Smooth muscle cell (in vitro differentiated cells): ENCODE results near the gene PTDSS2. TPM values are rescaled to one million over a fixed set of nuclear protein-coding genes. Genes with fewer than 3 reads are reported as not detected.
"Not testable (repeated sequence)": the region's sequence is repeated elsewhere in the genome, so short reads cannot be mapped to it uniquely, and the experiment has no call there.

ENCODE experiments used
- DNase-seq: peaks from one replicate; lab custom pipeline; 2025; ENCODE audit not compliant: unreplicated experiment; lab: John Stamatoyannopoulos, UW
- H2AFZ ChIP-seq: fragments of 200-600 bp; sonication (generic); 2 replicates; pipeline ENCODE4 v1.6.0; 2016; ENCODE audit warnings: antibody characterized with exemption, low read depth, mild to moderate bottlenecking
- H3F3A ChIP-seq: fragments of 200-600 bp; sonication (generic); 2 replicates; pipeline ENCODE4 v1.6.0; 2017; ENCODE audit warnings: antibody characterized with exemption, low read depth
- H3K27ac ChIP-seq: fragments of 200-600 bp; sonication (generic); 2 replicates; pipeline ENCODE4 v1.5.1; 2016; ENCODE audit warnings: low read depth, mild to moderate bottlenecking
- H3K27me3 ChIP-seq: fragments of 200-600 bp; sonication (generic); 2 replicates; pipeline ENCODE4 v1.6.1; 2016; ENCODE audit warnings: low read depth, mild to moderate bottlenecking
- H3K36me3 ChIP-seq: fragments of 200-600 bp; sonication (generic); 2 replicates; pipeline ENCODE4 v1.5.1; 2016; ENCODE audit warnings: low read depth
- H3K4me1 ChIP-seq: fragments of 200-600 bp; sonication (generic); 2 replicates; pipeline ENCODE4 v1.5.1; 2016; ENCODE audit warnings: low read depth
- H3K4me2 ChIP-seq: fragments of 200-600 bp; sonication (generic); 2 replicates; pipeline ENCODE4 v1.6.0; 2016; ENCODE audit warnings: mild to moderate bottlenecking
- H3K4me3 ChIP-seq: fragments of 200-600 bp; sonication (generic); 2 replicates; pipeline ENCODE4 v1.5.1; 2016; ENCODE audit warnings: mild to moderate bottlenecking
- H3K79me2 ChIP-seq: fragments of 200-600 bp; sonication (generic); 2 replicates; pipeline ENCODE4 v1.6.0; 2016; ENCODE audit warnings: low read depth, mild to moderate bottlenecking
- H3K9ac ChIP-seq: fragments of 200-600 bp; sonication (generic); 2 replicates; pipeline ENCODE4 v1.6.0; 2016; ENCODE audit warnings: low read depth
- H3K9me3 ChIP-seq: fragments of 200-600 bp; sonication (generic); replicated peaks from 2 replicates; pipeline ENCODE4 v1.5.1; 2016; ENCODE audit warnings: low read depth
- H4K20me1 ChIP-seq: fragments of 200-600 bp; sonication (generic); 2 replicates; pipeline ENCODE4 v1.6.0; 2016; ENCODE audit warnings: low read depth
- WGBS: methylation state at CpG from one replicate; pipeline ENCODE4 v1.1.7; 2016; ENCODE audit warnings: low lambda C conversion rate; 5-methylcytosine and 5-hydroxymethylcytosine counted together
- polyA plus RNA-seq: library from polyadenylated mRNA; unstranded; fragments of >200 nt; fragmentation: Nextera tagmentation; extraction: Ambion mirVana; gene quantifications from 2 replicates; pipeline ENCODE4 v1.2.1, GENCODE V29; 2016
- total RNA-seq: library from RNA; depleted of rRNA; stranded (reverse); fragments of >200 nt; gene quantifications from 2 replicates; pipeline ENCODE4 v1.2.3, GENCODE V29; 2014
- TF ChIP-seq, protein P1 (sequence below): fragments of 200-600 bp; sonication (generic); IDR thresholded peaks from 2 replicates; pipeline ENCODE4 v1.5.1; 2017; ENCODE audit warnings: borderline replicate concordance, mild to moderate bottlenecking, antibody characterized with exemption; ENCODE audit not compliant: insufficient read depth, poor library complexity, severe bottlenecking

PTDSS2 gene
- total and polyA plus RNA-seq, 2 experiments from 2014 or later: 15.2 to 25.2 TPM

DNA sequence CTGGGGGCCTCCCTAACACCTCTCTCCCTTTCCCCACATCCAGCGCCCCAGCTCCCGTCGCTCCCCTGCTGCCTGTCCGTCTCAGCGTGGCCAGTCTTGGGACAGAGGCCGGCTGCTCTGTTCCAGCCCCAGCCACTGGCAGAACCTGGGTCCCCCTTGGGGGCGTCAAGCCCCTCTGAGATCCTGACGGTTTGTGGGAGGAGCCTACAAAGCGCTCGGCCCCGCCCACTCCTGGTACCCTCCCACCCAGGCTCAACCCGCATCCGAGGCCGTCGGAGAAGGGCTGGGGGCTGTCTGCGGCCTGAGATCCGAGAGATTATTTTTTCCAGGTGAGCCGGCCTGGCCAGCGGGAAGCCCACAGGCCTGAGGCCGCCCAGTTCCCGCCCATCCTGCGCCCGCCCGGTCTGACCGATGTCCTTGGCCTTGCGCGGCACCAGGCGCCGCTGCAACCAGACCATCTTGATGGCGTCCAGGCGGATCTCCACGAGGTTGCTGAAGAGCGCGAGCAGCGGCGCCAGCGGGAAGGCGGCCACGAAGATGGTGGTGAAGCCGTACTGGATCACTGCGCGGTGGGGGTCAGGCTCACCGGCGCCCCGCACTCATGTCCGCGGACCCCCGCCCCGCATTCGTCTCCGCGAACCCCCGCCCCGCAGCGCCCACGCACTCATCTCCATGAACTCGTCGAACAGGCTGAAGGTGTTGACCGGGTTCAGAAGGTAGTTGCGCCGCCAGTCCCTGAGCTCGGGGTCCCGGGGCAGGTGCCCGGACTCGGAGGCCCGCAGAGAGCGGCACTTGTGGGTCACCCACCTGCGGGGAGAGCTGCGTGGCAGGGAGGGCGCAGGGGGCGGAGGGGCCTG is 29.8 kb upstream of the PTDSS2 start:
- no peaks in the 10 kb centered on the region for H3K9me3 ChIP-seq
- no peak for DNase-seq
- TF ChIP-seq, protein P1, sequence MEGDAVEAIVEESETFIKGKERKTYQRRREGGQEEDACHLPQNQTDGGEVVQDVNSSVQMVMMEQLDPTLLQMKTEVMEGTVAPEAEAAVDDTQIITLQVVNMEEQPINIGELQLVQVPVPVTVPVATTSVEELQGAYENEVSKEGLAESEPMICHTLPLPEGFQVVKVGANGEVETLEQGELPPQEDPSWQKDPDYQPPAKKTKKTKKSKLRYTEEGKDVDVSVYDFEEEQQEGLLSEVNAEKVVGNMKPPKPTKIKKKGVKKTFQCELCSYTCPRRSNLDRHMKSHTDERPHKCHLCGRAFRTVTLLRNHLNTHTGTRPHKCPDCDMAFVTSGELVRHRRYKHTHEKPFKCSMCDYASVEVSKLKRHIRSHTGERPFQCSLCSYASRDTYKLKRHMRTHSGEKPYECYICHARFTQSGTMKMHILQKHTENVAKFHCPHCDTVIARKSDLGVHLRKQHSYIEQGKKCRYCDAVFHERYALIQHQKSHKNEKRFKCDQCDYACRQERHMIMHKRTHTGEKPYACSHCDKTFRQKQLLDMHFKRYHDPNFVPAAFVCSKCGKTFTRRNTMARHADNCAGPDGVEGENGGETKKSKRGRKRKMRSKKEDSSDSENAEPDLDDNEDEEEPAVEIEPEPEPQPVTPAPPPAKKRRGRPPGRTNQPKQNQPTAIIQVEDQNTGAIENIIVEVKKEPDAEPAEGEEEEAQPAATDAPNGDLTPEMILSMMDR: no peak
- no peak overlapping the region for H3K27ac ChIP-seq
- H3K4me3 ChIP-seq: no peak overlapping the region
- no peak overlapping the region for H2AFZ ChIP-seq
- peaks cover 26% of the 10 kb centered on the region for H3K27me3 ChIP-seq
- H3K4me2 ChIP-seq: no peak overlapping the region
- WGBS: 94% methylated on average over 32 of the region's 71 CpGs
- no peaks in the 10 kb centered on the region for H3K36me3 ChIP-seq
- H3K9ac ChIP-seq: no peak overlapping the region
- H4K20me1 ChIP-seq: no peaks in the 10 kb centered on the region
- no peaks in the 10 kb centered on the region for H3K79me2 ChIP-seq
- H3F3A ChIP-seq: peaks cover 8% of the 10 kb centered on the region
- no peaks in the 10 kb centered on the region for H3K4me1 ChIP-seq

DNA sequence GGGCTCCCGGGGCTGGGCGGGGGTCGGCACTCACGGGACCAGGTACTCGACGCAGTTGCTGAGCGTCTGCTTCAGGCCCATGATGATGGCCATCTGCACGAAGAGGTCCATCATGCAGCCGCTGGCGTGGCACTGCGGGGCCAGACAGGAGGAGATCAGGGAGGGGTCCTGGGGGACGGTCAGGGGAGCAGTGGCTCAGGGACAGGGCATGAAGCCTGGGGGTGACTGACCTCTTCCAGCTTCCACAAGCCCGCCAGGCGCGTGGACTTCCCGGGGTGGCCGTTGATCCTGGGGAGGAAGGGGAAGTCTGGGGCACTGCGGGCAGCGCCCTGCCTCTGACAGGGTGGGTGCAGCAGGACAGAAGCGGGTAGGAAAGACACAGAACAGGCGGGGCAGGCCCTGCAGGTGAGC is 29.2 kb upstream of the PTDSS2 start:
- H3K9me3 ChIP-seq: no peaks in the 10 kb centered on the region
- H3K4me1 ChIP-seq: no peaks in the 10 kb centered on the region
- peaks cover 8% of the 10 kb centered on the region for H3F3A ChIP-seq
- no peak overlapping the region for H3K4me2 ChIP-seq
- WGBS: 99% methylated on average over 10 of the region's 21 CpGs
- no peaks in the 10 kb centered on the region for H3K36me3 ChIP-seq
- DNase-seq: no peak
- H3K4me3 ChIP-seq: no peak overlapping the region
- H2AFZ ChIP-seq: no peak overlapping the region
- no peaks in the 10 kb centered on the region for H3K79me2 ChIP-seq
- TF ChIP-seq, protein P1: no peak
- peaks cover 26% of the 10 kb centered on the region for H3K27me3 ChIP-seq
- no peaks in the 10 kb centered on the region for H4K20me1 ChIP-seq
- H3K9ac ChIP-seq: no peak overlapping the region
- no peak overlapping the region for H3K27ac ChIP-seq

DNA sequence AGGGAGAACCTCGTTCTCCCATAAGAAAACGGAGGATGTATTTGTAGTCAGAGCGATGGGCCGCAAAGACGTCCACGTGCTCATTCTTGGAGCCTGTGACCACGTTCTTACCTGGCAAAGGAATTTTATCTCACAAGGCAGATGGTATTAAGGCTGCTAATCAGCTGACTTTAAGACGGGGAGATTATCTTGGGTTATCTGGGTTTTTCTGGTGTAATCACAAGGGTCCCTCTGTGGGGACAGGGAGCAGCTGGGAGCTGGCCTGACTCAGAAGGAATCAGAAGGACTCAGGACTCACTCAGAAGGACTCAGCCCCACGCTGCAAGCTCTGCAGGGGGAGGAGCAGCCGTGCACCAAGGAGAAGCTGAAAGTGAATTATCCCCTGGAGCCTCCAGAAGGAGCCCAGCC is 27.8 kb upstream of the PTDSS2 start:
- no peaks in the 10 kb centered on the region for H3K36me3 ChIP-seq
- no peaks in the 10 kb centered on the region for H4K20me1 ChIP-seq
- no peak overlapping the region for H3K9ac ChIP-seq
- DNase-seq: no peak
- no peak overlapping the region for H3K4me3 ChIP-seq
- H3K27me3 ChIP-seq: peaks cover 14% of the 10 kb centered on the region
- H3K27ac ChIP-seq: no peak overlapping the region
- no peaks in the 10 kb centered on the region for H3K9me3 ChIP-seq
- H3K4me2 ChIP-seq: no peak overlapping the region
- TF ChIP-seq, protein P1: no peak
- no peaks in the 10 kb centered on the region for H3K4me1 ChIP-seq
- H3F3A ChIP-seq: peaks cover 8% of the 10 kb centered on the region
- no peak overlapping the region for H2AFZ ChIP-seq
- WGBS: 50% methylated on average over 10 of the region's 10 CpGs
- H3K79me2 ChIP-seq: no peaks in the 10 kb centered on the region

DNA sequence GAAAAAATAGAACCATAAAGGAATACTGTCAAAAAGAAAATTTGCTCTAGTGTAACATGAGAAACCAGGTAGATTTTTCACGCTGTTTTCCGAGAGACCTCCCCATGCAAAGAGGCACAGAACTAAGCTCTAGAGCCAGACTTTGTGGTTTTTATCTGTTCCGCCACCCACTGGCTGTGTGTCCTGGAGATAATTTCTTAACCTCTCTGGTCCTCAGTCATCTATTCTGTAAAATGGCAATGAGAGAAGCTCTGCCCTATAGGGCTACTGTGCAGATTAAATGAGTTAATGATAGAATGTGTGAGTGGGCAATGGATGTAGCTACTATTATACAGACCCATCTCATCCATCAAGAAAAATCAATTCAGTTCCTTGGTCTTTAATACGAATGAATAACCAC is 25.8 kb upstream of the PTDSS2 start:
- no peaks in the 10 kb centered on the region for H3K79me2 ChIP-seq
- H3K4me1 ChIP-seq: no peaks in the 10 kb centered on the region
- no peaks in the 10 kb centered on the region for H3K36me3 ChIP-seq
- no peak for DNase-seq
- H3K9ac ChIP-seq: no peak overlapping the region
- peaks cover 8% of the 10 kb centered on the region for H3F3A ChIP-seq
- TF ChIP-seq, protein P1: no peak
- H3K27ac ChIP-seq: no peak overlapping the region
- no peaks in the 10 kb centered on the region for H3K9me3 ChIP-seq
- H3K4me2 ChIP-seq: no peak overlapping the region
- H4K20me1 ChIP-seq: no peaks in the 10 kb centered on the region
- peaks cover 7% of the 10 kb centered on the region for H3K27me3 ChIP-seq
- 94% methylated on average over 4 of the region's 4 CpGs for WGBS
- H2AFZ ChIP-seq: no peak overlapping the region
- no peak overlapping the region for H3K4me3 ChIP-seq

DNA sequence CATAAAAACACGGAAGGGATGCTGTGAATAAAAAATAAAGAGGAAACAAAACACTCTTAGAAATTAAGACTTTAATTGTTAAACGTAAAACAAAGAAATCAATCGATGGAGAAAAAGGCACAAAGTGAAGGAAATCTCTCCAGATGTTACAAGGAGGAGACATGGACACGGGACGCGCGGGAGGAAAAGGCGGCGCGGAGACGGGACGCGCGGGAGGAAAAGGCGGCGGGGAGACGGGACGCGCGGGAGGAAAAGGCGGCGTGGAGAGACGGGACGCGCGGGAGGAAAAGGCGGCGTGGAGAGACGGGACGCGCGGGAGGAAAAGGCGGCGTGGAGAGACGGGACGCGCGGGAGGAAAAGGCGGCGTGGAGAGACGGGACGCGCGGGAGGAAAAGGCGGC is 25.3 kb upstream of the PTDSS2 start:
- not testable (repeated sequence) for H3F3A ChIP-seq, H3K9ac ChIP-seq, H2AFZ ChIP-seq, H4K20me1 ChIP-seq, DNase-seq, H3K79me2 ChIP-seq, H3K36me3 ChIP-seq, H3K4me1 ChIP-seq, H3K4me3 ChIP-seq, H3K27ac ChIP-seq, H3K9me3 ChIP-seq, H3K4me2 ChIP-seq, H3K27me3 ChIP-seq
- WGBS: 69% methylated on average over 26 of the region's 45 CpGs
